Stomach (tissue), 9 donors: ENCODE measurements around the gene RNASE9. TPM values are rescaled to one million over a fixed set of nuclear protein-coding genes. Genes with fewer than 3 reads are reported as not detected.

Experiments
- DNase-seq, 2 donors: peaks; one replicate each; pipeline versions ENCODE4 v3.0.0 to v3.0.0-alpha.2; 2013 to 2019
- H3K27ac ChIP-seq, 5 donors: fragments of 200-600 bp in 4 of 5; sonication (generic) in 4 of 5; one replicate each; pipeline ENCODE4 v1.5.1; 2013 to 2019; ENCODE audit warnings: mild to moderate bottlenecking in 1 of 5, moderate library complexity in 1 of 5
- H3K27me3 ChIP-seq, 3 donors: fragments of 200-600 bp; sonication (generic); one replicate each; pipeline ENCODE4 v1.5.1; 2017 to 2019; ENCODE audit warnings: mixed run types in 1 of 3
- H3K36me3 ChIP-seq, 4 donors: fragments of 200-600 bp; sonication (generic); 1 replicate in 3 of 4; 2 replicates in 1 of 4; pipeline ENCODE4 v1.5.1; 2016 to 2019
- H3K4me1 ChIP-seq, 4 donors: fragments of 200-600 bp; sonication (generic); one replicate each; pipeline ENCODE4 v1.5.1; 2016 to 2019
- H3K4me3 ChIP-seq, 4 donors: fragments of 200-600 bp; sonication (generic) in 3 of 4; one replicate each; pipeline ENCODE4 v1.5.1; 2016 to 2019; ENCODE audit warnings: mild to moderate bottlenecking in 1 of 4
- H3K9me3 ChIP-seq, 4 donors: fragments of 200-600 bp; sonication (generic); one replicate each; pipeline ENCODE4 v1.5.1; 2016 to 2019
- EP300 ChIP-seq: sonication (generic); formaldehyde crosslinking; IDR thresholded peaks from one replicate; pipeline ENCODE4 v1.6.1; 2017; ENCODE audit warnings: antibody characterized with exemption
- POLR2A ChIP-seq, 4 donors: fragments of 450-650 bp; IDR thresholded peaks; one replicate each; pipeline ENCODE4 v1.6.1; 2016; ENCODE audit warnings: antibody characterized with exemption in 4 of 4, control low read depth in 2 of 4, mild to moderate bottlenecking in 1 of 4, moderate library complexity in 1 of 4
- POLR2AphosphoS5 ChIP-seq, 3 donors: sonication (generic); formaldehyde crosslinking; IDR thresholded peaks; one replicate each; pipeline ENCODE4 v1.6.1; 2016; ENCODE audit warnings: antibody characterized with exemption in 3 of 3
- WGBS, 5 donors: extraction: QIAGEN DNeasy Blood & Tissue Kit in 3 of 5; methylation state at CpG; one replicate each; pipeline versions ENCODE4 v1.1.5 to v1.1.7; 2013 to 2018; 5-methylcytosine and 5-hydroxymethylcytosine counted together
- intact Hi-C: fragments of 100-400 bp; cut with DNase I; formaldehyde crosslinking; loops from one replicate; pipeline ENCODE4 v1.15.1; 2023; ENCODE audit warnings: low total_unique reads
- polyA plus RNA-seq, 3 donors: library from polyadenylated mRNA; stranded (reverse); fragments of 200-250 nt; gene quantifications; one replicate each; pipeline ENCODE4 v1.2.3, GENCODE V29; 2013
- total RNA-seq, 5 donors: library from RNA; depleted of rRNA; stranded (reverse); fragments of >200 nt; gene quantifications; one replicate each; pipeline versions ENCODE4 v1.1.0 to v1.2.3, GENCODE V29; 2014 to 2016
- TF ChIP-seq, protein P1 (sequence below), 7 experiments: fragments of 450-650 bp in 4 of 7; fragments of 200-600 bp in 3 of 7; sonication (generic) in 3 of 7; IDR thresholded peaks; one replicate each; pipeline ENCODE4 v1.5.1; 2016 to 2019; ENCODE audit warnings: antibody characterized with exemption in 7 of 7, control low read depth in 2 of 7, mild to moderate bottlenecking in 1 of 7
- donor health status: healthy with polysubstance abuse.
- donor health status: Bipolar disorder and iron deficiency.
- donor health status: healthy.

Gene RNASE9
- total and polyA plus RNA-seq, 8 donors: not detected

DNA sequence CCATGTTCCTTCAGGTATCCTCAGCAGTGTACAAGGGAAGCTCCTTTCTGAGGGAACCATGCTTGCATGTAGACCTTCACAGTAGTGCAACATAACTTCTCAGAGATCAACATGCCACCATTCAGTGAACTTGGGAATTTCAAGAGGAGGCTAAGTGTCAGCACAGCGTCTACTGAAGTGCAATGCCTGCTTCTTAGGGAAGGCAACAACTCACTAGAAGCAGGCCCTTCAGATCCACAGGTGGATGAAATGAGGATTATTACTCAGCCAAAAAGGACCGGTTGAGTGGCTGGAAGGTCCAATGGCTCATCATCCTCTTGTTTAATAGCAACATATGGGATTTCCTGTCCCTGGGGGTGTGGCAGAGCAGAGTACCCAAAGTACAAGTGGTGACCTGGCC, 36.8 kb downstream of the RNASE9 start:
- H3K4me1 ChIP-seq: no peaks in the 10 kb centered on the region
- DNase-seq: no peak
- intact Hi-C loops: no loop called here
- H3K36me3 ChIP-seq: no peaks in the 10 kb centered on the region
- no peak overlapping the region for H3K4me3 ChIP-seq
- TF ChIP-seq POLR2A (IDR thresholded peaks at IDR 0.05) (no peak), POLR2AphosphoS5 (IDR thresholded peaks at IDR 0.05) (no peak), EP300 (no peak)
- TF ChIP-seq, protein P1, sequence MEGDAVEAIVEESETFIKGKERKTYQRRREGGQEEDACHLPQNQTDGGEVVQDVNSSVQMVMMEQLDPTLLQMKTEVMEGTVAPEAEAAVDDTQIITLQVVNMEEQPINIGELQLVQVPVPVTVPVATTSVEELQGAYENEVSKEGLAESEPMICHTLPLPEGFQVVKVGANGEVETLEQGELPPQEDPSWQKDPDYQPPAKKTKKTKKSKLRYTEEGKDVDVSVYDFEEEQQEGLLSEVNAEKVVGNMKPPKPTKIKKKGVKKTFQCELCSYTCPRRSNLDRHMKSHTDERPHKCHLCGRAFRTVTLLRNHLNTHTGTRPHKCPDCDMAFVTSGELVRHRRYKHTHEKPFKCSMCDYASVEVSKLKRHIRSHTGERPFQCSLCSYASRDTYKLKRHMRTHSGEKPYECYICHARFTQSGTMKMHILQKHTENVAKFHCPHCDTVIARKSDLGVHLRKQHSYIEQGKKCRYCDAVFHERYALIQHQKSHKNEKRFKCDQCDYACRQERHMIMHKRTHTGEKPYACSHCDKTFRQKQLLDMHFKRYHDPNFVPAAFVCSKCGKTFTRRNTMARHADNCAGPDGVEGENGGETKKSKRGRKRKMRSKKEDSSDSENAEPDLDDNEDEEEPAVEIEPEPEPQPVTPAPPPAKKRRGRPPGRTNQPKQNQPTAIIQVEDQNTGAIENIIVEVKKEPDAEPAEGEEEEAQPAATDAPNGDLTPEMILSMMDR (IDR thresholded peaks at IDR 0.05): no peak
- H3K9me3 ChIP-seq: peaks cover 0 to 5% (median 2%) of the 10 kb centered on the region in 4 donors
- H3K27ac ChIP-seq: no peak overlapping the region
- no peaks in the 10 kb centered on the region for H3K27me3 ChIP-seq
- WGBS, 5 donors: 83 to 91% (median 89%) methylated on average over 2 of the region's 2 CpGs

DNA sequence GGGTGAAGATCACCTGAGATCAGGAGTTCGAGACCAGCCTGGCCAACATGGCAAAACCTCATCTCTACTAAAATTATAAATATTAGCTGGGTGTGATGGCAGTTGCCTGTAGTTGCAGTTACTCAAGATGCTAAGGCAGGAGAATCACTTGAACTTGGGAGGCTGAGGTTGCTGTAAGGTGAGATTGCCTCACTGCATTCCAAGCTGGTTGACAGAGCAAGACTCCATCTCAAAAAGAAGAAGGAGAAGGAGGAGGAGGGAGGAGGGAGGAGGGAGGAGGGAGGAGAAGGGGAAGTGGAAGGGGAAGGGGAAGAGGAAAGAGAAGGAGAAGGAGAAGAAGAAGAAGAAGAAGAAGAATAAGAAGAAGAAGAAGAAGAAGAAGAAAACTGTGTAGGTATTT, 38.5 kb downstream of the RNASE9 start:
- H3K4me1 ChIP-seq: no peaks in the 10 kb centered on the region
- H3K27me3 ChIP-seq: no peaks in the 10 kb centered on the region
- intact Hi-C loops: no loop called here
- H3K4me3 ChIP-seq: no peak overlapping the region
- TF ChIP-seq POLR2AphosphoS5 (IDR thresholded peaks at IDR 0.05) (no peak), POLR2A (IDR thresholded peaks at IDR 0.05) (no peak), EP300 (no peak)
- TF ChIP-seq, protein P1 (IDR thresholded peaks at IDR 0.05): no peak
- whole genome bisulfite sequencing, 5 donors: 65 to 95% (median 80%) methylated on average over 1 of the region's 1 CpG
- H3K36me3 ChIP-seq: no peaks in the 10 kb centered on the region
- no peak overlapping the region for H3K27ac ChIP-seq
- H3K9me3 ChIP-seq: peaks cover 0 to 5% (median 2%) of the 10 kb centered on the region in 4 donors
- DNase-seq: no peak

DNA sequence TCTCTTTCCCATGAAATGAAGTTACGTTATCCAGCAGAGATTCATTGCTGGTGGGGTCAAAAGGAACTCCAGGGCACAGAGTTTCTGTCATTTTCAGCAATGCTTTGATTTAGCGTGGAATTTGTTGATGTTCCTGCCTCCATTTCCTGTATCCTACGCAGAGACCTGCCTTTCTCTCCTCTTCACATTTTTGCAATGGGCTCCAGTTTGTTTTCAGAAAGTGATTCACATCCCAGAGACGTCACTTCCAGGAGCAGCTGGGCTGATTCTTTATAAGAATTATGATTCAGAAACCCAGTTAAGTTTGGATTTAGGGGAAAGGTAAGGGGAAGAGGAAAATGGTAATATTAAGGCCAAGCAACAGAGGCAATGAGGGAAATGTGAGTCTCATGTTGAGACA, 43.9 kb downstream of the RNASE9 start:
- 63 to 78% (median 77%) methylated on average over 4 of the region's 4 CpGs for WGBS, 5 donors
- Histone ChIP-seq H3K9me3 (peaks cover 0 to 5% (median 2%) of the 10 kb centered on the region in 4 donors), H3K27ac (no peak overlapping the region), H3K27me3 (no peaks in the 10 kb centered on the region), H3K36me3 (no peaks in the 10 kb centered on the region), H3K4me3 (no peak overlapping the region), H3K4me1 (no peaks in the 10 kb centered on the region)
- TF ChIP-seq EP300 (no peak), POLR2A (IDR thresholded peaks at IDR 0.05) (no peak)
- DNase-seq: no peak
- intact Hi-C loops: no loop called here

DNA sequence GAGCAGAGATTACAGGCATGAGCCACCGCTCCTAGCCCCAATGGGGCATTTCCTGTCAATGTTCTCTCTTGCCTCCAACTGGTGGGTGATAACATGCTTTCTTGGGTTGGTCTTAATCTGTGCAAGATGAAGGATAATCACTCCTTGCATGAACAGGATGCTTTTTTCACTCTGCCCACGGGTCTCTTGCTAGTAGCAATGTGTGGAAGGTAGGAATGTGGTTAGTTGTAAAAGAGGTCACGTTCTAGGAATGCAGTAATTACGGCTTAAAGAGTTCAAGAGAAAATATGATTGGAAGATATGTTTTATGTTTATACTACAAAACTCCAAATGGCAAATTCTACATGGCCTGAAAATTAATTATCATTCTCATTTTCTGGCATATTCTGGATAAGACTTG, 45.0 kb downstream of the RNASE9 start:
- Histone ChIP-seq H3K4me3 (no peak overlapping the region), H3K36me3 (no peaks in the 10 kb centered on the region), H3K27me3 (no peaks in the 10 kb centered on the region), H3K27ac (no peak overlapping the region), H3K9me3 (peaks cover 0 to 5% (median 2%) of the 10 kb centered on the region in 4 donors), H3K4me1 (no peaks in the 10 kb centered on the region)
- intact Hi-C loops: no loop called here
- 70 to 80% (median 78%) methylated on average over 4 of the region's 4 CpGs for WGBS, 5 donors
- TF ChIP-seq EP300 (no peak), POLR2AphosphoS5 (IDR thresholded peaks at IDR 0.05) (no peak), POLR2A (IDR thresholded peaks at IDR 0.05) (no peak)
- TF ChIP-seq, protein P1 (IDR thresholded peaks at IDR 0.05): no peak
- no peak for DNase-seq

DNA sequence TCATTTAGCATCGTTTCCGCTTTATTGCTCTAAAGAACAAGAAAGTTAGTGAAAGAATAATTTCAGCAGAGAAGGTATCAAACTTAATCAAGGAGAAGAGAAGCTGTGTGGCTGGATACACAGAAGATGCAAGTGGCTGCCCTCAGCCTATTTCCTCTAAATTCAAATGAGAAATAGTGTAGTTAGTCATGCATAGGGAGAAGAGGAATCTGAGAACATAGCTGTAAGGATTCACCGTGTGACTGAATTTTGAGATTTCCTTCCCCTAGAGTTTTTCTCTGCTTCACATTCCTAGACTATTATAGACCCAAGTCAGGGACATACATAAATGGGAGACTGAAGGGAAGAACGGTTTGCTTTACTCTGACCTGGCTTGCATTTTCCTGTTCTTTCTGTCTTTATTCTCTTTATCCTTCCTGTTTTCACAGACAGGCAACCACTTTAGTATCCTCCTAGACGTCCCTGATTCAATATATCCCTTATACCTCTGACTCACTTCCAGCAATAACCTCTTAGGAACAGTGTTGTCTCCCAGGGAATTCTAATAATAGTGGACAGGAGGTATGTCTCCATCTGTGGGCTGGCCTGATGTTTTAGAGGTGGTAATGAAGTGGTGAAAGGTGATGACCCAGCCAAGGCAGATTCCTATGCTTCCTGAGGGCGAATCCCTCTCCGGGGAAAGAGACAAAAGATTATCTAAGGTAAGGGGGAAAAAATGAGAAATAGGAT, 48.5 kb downstream of the RNASE9 start:
- 64 to 73% (median 67%) methylated on average over 7 of the region's 7 CpGs for WGBS, 5 donors
- intact Hi-C loops: no loop called here

More for the DNA sequence above, 48.5 kb downstream of the RNASE9 start:
- Histone ChIP-seq H3K36me3 (no peaks in the 10 kb centered on the region), H3K27ac (no peak overlapping the region), H3K4me3 (no peak overlapping the region), H3K4me1 (no peaks in the 10 kb centered on the region), H3K27me3 (no peaks in the 10 kb centered on the region), H3K9me3 (no peaks in the 10 kb centered on the region)
- no peak for TF ChIP-seq POLR2AphosphoS5 (IDR thresholded peaks at IDR 0.05)
- TF ChIP-seq POLR2A (IDR thresholded peaks at IDR 0.05): no peak
- no peak for TF ChIP-seq EP300
- TF ChIP-seq, protein P1 (IDR thresholded peaks at IDR 0.05): no peak
- DNase-seq: no peak
